ENCODE measurements around the gene GRID2.

GRID2 gene

GRCh38 chr4:92679149-92679548, 375.4 kb downstream of the GRID2 start:
- H3K4me3 ChIP-seq (ENCODE audit: low read length) = no peak overlapping the region
- H3K4me1 ChIP-seq (ENCODE audit: insufficient read depth, low read length) = no peaks in the 10 kb centered on the region
- no peak overlapping the region for H3K27ac ChIP-seq (ENCODE audit: low read depth, low read length)
- H3K9ac ChIP-seq (ENCODE audit: low read depth, low read length) = no peak overlapping the region
- WGBS = 100% methylated on average over 1 of the region's 1 CpG
- H3K27me3 ChIP-seq (ENCODE audit: insufficient read depth, low read length) = no peaks in the 10 kb centered on the region
- no peaks in the 10 kb centered on the region for H3K9me3 ChIP-seq (ENCODE audit: insufficient read depth, low read depth, low read length)
- H3K36me3 ChIP-seq (ENCODE audit: insufficient read depth, low read length) = no peaks in the 10 kb centered on the region

- no peaks in the 10 kb centered on the region; the same call in 1 of the 2 replicates for H3K9me3 ChIP-seq (ENCODE audit: insufficient read depth, low read depth, low read length)
- H3K4me3 ChIP-seq (ENCODE audit: low read length) = no peak overlapping the region
- no peaks in the 10 kb centered on the region for H3K36me3 ChIP-seq (ENCODE audit: insufficient read depth, low read length)
- 90% methylated on average over 3 of the region's 3 CpGs for WGBS
- no peak overlapping the region for H3K27ac ChIP-seq (ENCODE audit: low read depth, low read length)
- H3K4me1 ChIP-seq (ENCODE audit: insufficient read depth, low read length) = no peaks in the 10 kb centered on the region
- H3K9ac ChIP-seq (ENCODE audit: low read depth, low read length) = no peak overlapping the region
- H3K27me3 ChIP-seq (ENCODE audit: insufficient read depth, low read length) = no peaks in the 10 kb centered on the region
These were observed 410.9 kb downstream of the GRID2 start for GRCh38 chr4:92714640-92715039.

- Histone ChIP-seq H3K4me3 (ENCODE audit: low read length) (no peak overlapping the region), H3K9ac (ENCODE audit: low read depth, low read length) (no peak overlapping the region), H3K4me1 (ENCODE audit: insufficient read depth, low read length) (no peaks in the 10 kb centered on the region), H3K36me3 (ENCODE audit: insufficient read depth, low read length) (no peaks in the 10 kb centered on the region), H3K9me3 (ENCODE audit: insufficient read depth, low read depth, low read length) (no peaks in the 10 kb centered on the region), H3K27ac (ENCODE audit: low read depth, low read length) (no peak overlapping the region), H3K27me3 (ENCODE audit: insufficient read depth, low read length) (no peaks in the 10 kb centered on the region)
- 70% methylated on average over 1 of the region's 1 CpG for WGBS
These were observed 429.5 kb downstream of the GRID2 start for GRCh38 chr4:92733231-92733630.

GRCh38 chr4:92735025-92735665, 431.4 kb downstream of the GRID2 start:
- no peaks in the 10 kb centered on the region for H3K36me3 ChIP-seq (ENCODE audit: insufficient read depth, low read length)
- H3K4me1 ChIP-seq (ENCODE audit: insufficient read depth, low read length) = no peaks in the 10 kb centered on the region
- no peak overlapping the region for H3K9ac ChIP-seq (ENCODE audit: low read depth, low read length)
- WGBS = no CpG with 5 or more reads among the region's 2 CpGs
- H3K4me3 ChIP-seq (ENCODE audit: low read length) = no peak overlapping the region
- no peak overlapping the region for H3K27ac ChIP-seq (ENCODE audit: low read depth, low read length)
- no peaks in the 10 kb centered on the region for H3K9me3 ChIP-seq (ENCODE audit: insufficient read depth, low read depth, low read length)
- H3K27me3 ChIP-seq (ENCODE audit: insufficient read depth, low read length) = no peaks in the 10 kb centered on the region

GRCh38 chr4:92760433-92760832, 456.7 kb downstream of the GRID2 start:
- Histone ChIP-seq H3K9me3 (ENCODE audit: insufficient read depth, low read depth, low read length) (no peaks in the 10 kb centered on the region), H3K27ac (ENCODE audit: low read depth, low read length) (no peak overlapping the region), H3K9ac (ENCODE audit: low read depth, low read length) (no peak overlapping the region), H3K4me3 (ENCODE audit: low read length) (no peak overlapping the region), H3K4me1 (ENCODE audit: insufficient read depth, low read length) (no peaks in the 10 kb centered on the region), H3K27me3 (ENCODE audit: insufficient read depth, low read length) (no peaks in the 10 kb centered on the region), H3K36me3 (ENCODE audit: insufficient read depth, low read length) (peaks cover 5% of the 10 kb centered on the region; the same call in 1 of the 2 replicates)

GRCh38 chr4:92776080-92776479, 472.3 kb downstream of the GRID2 start:
- 67% methylated on average over 1 of the region's 3 CpGs for WGBS
- H3K36me3 ChIP-seq (ENCODE audit: insufficient read depth, low read length) = no peaks in the 10 kb centered on the region
- H3K27ac ChIP-seq (ENCODE audit: low read depth, low read length) = no peak overlapping the region

GRCh38 chr4:92789741-92790140, 486.0 kb downstream of the GRID2 start:
- Histone ChIP-seq H3K36me3 (ENCODE audit: insufficient read depth, low read length) (no peaks in the 10 kb centered on the region), H3K27me3 (ENCODE audit: insufficient read depth, low read length) (no peaks in the 10 kb centered on the region), H3K27ac (ENCODE audit: low read depth, low read length) (no peak overlapping the region), H3K9ac (ENCODE audit: low read depth, low read length) (no peak overlapping the region), H3K4me3 (ENCODE audit: low read length) (no peak overlapping the region), H3K9me3 (ENCODE audit: insufficient read depth, low read depth, low read length) (no peaks in the 10 kb centered on the region), H3K4me1 (ENCODE audit: insufficient read depth, low read length) (no peaks in the 10 kb centered on the region)
- 100% methylated on average over 1 of the region's 3 CpGs for WGBS

More at GRCh38 chr4:92776080-92776479, 472.3 kb downstream of the GRID2 start:
- Histone ChIP-seq H3K9ac (ENCODE audit: low read depth, low read length) (no peak overlapping the region), H3K27me3 (ENCODE audit: insufficient read depth, low read length) (no peaks in the 10 kb centered on the region), H3K9me3 (ENCODE audit: insufficient read depth, low read depth, low read length) (no peaks in the 10 kb centered on the region), H3K4me3 (ENCODE audit: low read length) (no peak overlapping the region), H3K4me1 (ENCODE audit: insufficient read depth, low read length) (no peaks in the 10 kb centered on the region)

- WGBS = 94% methylated on average over 4 of the region's 4 CpGs
These were observed 488.2 kb downstream of the GRID2 start for GRCh38 chr4:92791871-92792440.

GRCh38 chr4:92809381-92809780, 505.6 kb downstream of the GRID2 start:
- Histone ChIP-seq H3K36me3 (ENCODE audit: insufficient read depth, low read length) (no peaks in the 10 kb centered on the region), H3K4me1 (ENCODE audit: insufficient read depth, low read length) (no peaks in the 10 kb centered on the region), H3K27me3 (ENCODE audit: insufficient read depth, low read length) (no peaks in the 10 kb centered on the region), H3K9me3 (ENCODE audit: insufficient read depth, low read depth, low read length) (no peaks in the 10 kb centered on the region), H3K27ac (ENCODE audit: low read depth, low read length) (no peak overlapping the region), H3K9ac (ENCODE audit: low read depth, low read length) (no peak overlapping the region), H3K4me3 (ENCODE audit: low read length) (no peak overlapping the region)
- WGBS = 86% methylated on average over 2 of the region's 2 CpGs

More at GRCh38 chr4:92791871-92792440, 488.2 kb downstream of the GRID2 start:
- Histone ChIP-seq H3K27me3 (ENCODE audit: insufficient read depth, low read length) (no peaks in the 10 kb centered on the region), H3K36me3 (ENCODE audit: insufficient read depth, low read length) (no peaks in the 10 kb centered on the region), H3K4me3 (ENCODE audit: low read length) (no peak overlapping the region), H3K9me3 (ENCODE audit: insufficient read depth, low read depth, low read length) (no peaks in the 10 kb centered on the region), H3K9ac (ENCODE audit: low read depth, low read length) (no peak overlapping the region), H3K4me1 (ENCODE audit: insufficient read depth, low read length) (no peaks in the 10 kb centered on the region), H3K27ac (ENCODE audit: low read depth, low read length) (no peak overlapping the region)

GRCh38 chr4:92812652-92813051, 508.9 kb downstream of the GRID2 start:
- Histone ChIP-seq H3K27ac (ENCODE audit: low read depth, low read length) (no peak overlapping the region), H3K4me3 (ENCODE audit: low read length) (no peak overlapping the region), H3K36me3 (ENCODE audit: insufficient read depth, low read length) (no peaks in the 10 kb centered on the region), H3K27me3 (ENCODE audit: insufficient read depth, low read length) (no peaks in the 10 kb centered on the region), H3K4me1 (ENCODE audit: insufficient read depth, low read length) (no peaks in the 10 kb centered on the region), H3K9ac (ENCODE audit: low read depth, low read length) (no peak overlapping the region), H3K9me3 (ENCODE audit: insufficient read depth, low read depth, low read length) (no peaks in the 10 kb centered on the region)
- 95% methylated on average over 1 of the region's 1 CpG for WGBS

- no peaks in the 10 kb centered on the region for H3K36me3 ChIP-seq (ENCODE audit: insufficient read depth, low read length)
- no peak overlapping the region for H3K27ac ChIP-seq (ENCODE audit: low read depth, low read length)
- no peaks in the 10 kb centered on the region for H3K4me1 ChIP-seq (ENCODE audit: insufficient read depth, low read length)
- no peaks in the 10 kb centered on the region for H3K27me3 ChIP-seq (ENCODE audit: insufficient read depth, low read length)
- no peaks in the 10 kb centered on the region for H3K9me3 ChIP-seq (ENCODE audit: insufficient read depth, low read depth, low read length)
- WGBS = 93% methylated on average over 1 of the region's 1 CpG
- H3K9ac ChIP-seq (ENCODE audit: low read depth, low read length) = no peak overlapping the region
- H3K4me3 ChIP-seq (ENCODE audit: low read length) = no peak overlapping the region
These were observed 510.9 kb downstream of the GRID2 start for GRCh38 chr4:92814677-92815076.

GRCh38 chr4:92825256-92825655, 521.5 kb downstream of the GRID2 start:
- no peaks in the 10 kb centered on the region for H3K27me3 ChIP-seq (ENCODE audit: insufficient read depth, low read length)
- H3K27ac ChIP-seq (ENCODE audit: low read depth, low read length) = no peak overlapping the region
- no peaks in the 10 kb centered on the region for H3K9me3 ChIP-seq (ENCODE audit: insufficient read depth, low read depth, low read length)
- H3K4me1 ChIP-seq (ENCODE audit: insufficient read depth, low read length) = no peaks in the 10 kb centered on the region
- no peak overlapping the region for H3K9ac ChIP-seq (ENCODE audit: low read depth, low read length)
- H3K36me3 ChIP-seq (ENCODE audit: insufficient read depth, low read length) = no peaks in the 10 kb centered on the region
- H3K4me3 ChIP-seq (ENCODE audit: low read length) = no peak overlapping the region
- 96% methylated on average over 3 of the region's 3 CpGs for WGBS
